Nucleus accumbens (tissue), 56 donors: Measurements from ENCODE around the gene VAV2.

Experiments used
- DNase-seq, 56 donors: peaks; one replicate each; lab custom pipeline; 2025; lab: John Stamatoyannopoulos, UW

The VAV2 gene

DNA sequence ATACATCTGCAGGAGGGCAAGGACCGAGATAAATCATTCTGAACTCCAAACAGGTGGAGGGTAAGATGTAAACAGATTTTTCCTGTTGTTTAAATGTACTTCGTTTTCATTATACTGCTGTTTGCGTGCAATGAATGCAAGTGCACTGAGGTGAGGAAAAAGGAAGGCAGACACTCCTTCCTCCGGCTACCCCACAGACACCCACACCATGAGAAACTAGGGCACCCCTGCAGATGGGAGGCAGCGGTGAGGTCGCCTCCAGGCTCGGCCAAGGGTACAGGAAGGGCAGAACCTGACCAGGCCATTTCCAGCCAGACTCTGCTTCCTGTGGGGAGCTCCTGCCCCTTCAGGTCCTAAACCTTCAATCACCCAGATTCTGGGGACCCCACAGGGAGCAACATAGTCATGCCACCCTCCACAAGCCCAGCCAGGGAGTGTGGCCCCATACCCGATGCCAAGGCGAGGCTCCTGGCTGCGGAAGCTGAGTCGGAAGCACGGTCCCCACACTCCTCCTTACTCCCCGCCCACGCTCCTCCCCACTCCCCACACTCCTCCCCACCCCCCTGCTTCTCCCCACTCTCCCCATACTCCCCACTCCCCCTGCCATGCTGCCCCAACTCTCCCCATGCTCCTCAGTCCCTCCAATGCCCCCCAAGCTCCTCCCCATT is 37.1 kb downstream of the VAV2 start:
- no peak for DNase-seq

DNA sequence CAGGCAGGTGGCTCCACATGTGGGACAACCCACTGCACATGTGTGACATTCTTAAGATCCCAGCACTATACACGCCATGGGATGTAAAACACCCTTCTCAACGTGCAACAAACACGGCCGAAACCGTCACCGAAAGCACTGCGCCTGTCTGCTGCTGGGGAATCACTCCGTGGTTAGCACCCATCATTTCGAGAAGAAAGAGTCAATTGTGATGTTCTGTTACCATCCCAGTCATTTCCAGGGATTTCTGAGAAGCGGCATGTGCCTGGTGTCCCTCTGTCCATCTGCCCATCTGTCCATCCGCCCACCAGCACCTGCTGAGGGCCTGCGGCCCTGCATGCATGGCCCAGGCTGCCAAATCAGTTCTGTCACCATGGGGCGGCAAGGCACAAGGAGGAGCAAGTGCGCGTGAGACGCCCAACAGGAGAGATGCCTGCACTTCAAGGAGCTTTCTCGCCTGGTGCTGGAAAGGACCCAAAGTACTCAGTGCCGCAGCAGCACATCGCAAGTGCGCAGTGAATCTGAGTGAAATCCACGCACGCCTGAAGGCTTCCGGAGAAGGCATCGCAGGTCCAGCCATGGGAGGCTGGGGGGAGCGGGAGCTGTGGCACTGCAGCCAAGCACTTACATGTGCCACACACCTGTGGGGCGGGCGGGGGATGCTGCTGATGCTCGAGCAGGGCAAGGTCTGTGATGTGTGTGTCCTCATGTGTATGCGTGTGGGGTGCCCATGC is 38.0 kb downstream of the VAV2 start:
- no peak for DNase-seq

DNA sequence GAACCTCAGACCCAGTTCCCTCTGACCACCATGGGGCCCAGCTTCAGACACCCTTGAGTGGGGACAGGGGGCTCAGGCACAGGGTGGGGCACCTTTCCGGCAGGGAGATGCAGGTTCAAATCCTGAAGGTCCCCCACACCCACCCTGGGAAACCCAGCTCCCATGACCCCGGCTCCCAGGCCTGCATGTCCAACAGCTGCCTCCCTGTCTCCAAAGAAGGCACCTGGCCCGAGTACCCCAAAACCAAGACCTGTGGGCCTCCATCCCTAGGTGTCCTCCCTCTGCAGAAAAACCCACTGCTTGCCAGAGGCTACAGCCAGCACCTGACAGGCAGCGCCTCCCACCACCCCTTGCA is 38.5 kb downstream of the VAV2 start:
- no peak for DNase-seq

- DNase-seq, result no peak
These were observed 39.2 kb downstream of the VAV2 start for GRCh38 chr9:133952598-133953550.

- DNase-seq, result no peak
These were observed 40.9 kb downstream of the VAV2 start for GRCh38 chr9:133951265-133951664.

GRCh38 chr9:133950629-133951111 is 41.5 kb downstream of the VAV2 start:
- no peak for DNase-seq

DNA sequence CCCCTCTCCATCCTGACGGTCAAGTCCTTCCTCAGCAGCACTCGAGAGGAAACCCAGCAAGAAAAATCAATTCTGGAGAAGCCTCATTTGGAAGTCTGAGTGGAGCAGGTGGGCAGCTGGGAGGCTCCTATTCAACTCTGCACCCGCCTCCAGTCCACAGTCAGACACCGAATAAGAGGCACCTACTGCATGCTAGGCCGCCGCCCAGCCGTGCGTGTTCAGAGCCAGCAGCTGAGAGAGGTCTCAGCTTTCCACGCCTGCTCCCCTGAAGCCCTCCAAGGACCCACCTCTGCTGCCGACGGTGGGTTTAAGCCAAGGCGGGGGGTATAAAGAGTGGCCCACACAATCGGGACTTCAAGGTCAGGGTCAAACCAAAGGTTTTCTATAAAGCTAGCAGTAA is 41.9 kb downstream of the VAV2 start:
- DNase-seq, result no peak

DNA sequence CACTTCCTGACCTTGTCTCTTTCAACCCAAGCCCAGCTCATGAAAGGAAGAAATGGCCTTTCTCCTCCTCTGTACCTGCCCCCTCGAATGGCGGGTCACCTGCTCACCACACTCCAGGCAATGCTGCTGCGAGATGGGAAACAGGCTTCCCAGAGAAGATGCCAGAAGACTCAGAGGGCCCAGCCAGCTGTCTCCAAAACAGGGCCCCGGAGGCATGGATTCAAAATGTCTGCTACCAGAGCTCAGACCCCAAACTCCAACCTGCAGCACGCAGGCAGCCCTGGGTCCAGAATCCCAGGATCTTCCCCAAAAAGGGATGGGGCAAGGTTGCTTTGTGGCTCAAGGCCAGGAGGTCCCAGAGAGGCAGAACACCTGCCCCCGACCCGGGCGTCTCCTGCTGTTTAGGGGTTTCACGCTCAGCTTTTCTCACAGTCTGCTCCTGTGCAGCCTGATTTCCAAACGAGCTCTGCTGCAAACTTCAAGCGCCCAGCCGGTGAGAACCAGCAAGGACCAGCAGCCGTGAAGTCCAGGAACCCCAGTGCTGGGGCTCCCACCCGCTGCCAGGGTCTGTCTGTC is 42.5 kb downstream of the VAV2 start:
- DNase-seq, result no peak

DNA sequence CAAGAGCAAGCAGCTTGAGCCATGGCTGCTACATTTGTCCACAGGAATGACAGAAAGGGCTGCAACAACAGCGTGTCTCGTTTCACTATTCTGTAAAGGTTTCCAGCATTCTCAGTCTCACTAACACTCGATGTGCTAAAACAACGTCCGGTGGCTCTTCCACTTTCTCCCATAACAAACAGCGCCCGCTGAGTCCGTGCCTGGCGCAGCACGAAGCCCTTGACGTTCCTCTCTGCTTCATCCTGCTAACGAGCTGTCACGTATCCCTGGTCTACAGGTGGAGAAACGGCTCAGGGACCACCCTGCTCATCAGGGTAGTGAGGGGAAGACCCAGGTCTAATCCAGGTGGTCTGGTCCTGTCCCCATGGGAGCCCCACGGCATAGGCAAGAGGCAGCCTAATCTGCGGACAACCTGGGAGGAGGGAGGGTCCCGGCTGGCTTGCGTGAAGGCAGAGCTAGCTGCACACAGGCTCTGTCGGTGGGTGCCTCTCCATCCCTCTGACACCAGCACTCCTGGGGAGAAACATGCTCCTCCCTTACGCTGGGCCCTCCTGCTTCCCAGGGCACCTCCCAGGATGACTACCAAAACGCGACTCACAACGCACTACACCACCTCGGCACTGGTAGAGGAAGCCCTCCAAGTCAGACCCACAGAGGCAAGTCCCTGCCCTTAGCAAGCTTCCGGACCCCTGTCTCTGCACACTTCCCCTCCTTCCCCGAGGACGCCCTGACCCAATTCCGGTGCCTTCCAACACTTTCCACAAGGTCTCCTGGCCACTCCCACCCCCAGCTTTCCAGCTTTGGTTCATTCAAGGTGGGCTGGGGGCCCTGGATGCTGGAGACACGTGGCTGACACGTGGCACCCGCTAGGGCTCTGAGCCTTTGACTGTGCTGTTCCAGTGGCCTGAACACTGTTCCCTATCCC is 43.3 kb downstream of the VAV2 start:
- DNase-seq, result no peak

DNA sequence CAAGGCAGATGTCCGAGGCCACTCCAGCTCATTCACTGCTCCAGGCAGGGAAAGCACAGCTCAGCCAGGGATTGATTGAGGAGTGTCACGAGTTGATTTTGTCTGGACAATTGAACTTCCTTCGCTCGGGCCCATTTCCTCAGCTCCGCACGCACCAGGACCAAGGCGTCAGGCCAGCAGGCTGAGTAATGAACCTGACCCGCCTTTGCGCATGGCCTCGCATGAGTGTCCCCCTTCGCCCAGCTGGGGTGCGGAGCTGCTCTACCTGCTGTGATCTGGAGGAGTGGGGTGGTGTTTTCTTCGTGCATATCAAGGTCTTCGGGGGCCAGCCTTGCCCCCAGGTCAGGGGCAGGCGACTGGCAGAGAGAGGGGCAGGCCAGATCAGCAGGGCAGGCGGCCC is 44.0 kb downstream of the VAV2 start:
- DNase-seq, result no peak

GRCh38 chr9:133946840-133947486 is 45.2 kb downstream of the VAV2 start:
- DNase-seq, result no peak

DNA sequence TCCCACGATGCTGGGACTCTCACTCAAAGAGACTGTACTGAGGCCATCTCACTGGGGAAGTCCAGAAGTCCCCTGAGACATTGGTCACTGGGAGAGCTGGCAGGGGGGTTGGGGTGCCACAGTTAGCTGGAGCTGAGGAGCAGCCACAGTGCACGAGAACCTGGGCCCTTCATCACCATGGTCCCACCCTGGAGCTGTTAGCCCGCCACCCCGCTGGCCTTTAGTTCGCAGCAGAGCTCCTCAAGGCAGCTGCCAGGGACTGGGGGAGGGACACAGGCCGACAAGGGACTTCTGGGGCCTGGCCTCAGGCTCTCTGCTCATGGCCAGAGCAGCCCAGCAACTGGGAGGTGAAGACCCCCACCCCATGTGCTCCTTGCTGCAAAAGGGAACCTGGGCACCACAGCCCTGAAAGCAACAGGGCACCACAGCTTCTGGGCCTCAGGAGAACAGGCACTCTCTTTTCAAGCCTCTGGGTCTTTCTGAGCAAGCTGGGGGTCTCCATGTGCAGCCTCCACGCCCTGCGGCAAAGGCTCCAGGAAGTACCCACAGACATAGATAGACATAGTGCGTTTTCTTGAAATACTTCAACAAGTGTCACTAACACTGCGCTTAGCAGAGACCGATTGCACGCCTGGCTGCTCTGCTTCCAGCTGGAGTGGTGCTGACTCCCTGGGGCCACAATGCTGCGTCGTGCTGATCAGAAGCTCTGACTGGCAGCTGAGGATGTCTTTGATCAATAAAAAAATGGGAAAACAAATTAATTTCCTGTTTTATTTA is 46.0 kb downstream of the VAV2 start:
- DNase-seq, result no peak

- DNase-seq, result no peak
These were observed 46.7 kb downstream of the VAV2 start for GRCh38 chr9:133945314-133945975.

- no peak for DNase-seq
These were observed 47.4 kb downstream of the VAV2 start for GRCh38 chr9:133944746-133945135.

- no peak for DNase-seq
These were observed 48.1 kb downstream of the VAV2 start for GRCh38 chr9:133943781-133944745.

DNA sequence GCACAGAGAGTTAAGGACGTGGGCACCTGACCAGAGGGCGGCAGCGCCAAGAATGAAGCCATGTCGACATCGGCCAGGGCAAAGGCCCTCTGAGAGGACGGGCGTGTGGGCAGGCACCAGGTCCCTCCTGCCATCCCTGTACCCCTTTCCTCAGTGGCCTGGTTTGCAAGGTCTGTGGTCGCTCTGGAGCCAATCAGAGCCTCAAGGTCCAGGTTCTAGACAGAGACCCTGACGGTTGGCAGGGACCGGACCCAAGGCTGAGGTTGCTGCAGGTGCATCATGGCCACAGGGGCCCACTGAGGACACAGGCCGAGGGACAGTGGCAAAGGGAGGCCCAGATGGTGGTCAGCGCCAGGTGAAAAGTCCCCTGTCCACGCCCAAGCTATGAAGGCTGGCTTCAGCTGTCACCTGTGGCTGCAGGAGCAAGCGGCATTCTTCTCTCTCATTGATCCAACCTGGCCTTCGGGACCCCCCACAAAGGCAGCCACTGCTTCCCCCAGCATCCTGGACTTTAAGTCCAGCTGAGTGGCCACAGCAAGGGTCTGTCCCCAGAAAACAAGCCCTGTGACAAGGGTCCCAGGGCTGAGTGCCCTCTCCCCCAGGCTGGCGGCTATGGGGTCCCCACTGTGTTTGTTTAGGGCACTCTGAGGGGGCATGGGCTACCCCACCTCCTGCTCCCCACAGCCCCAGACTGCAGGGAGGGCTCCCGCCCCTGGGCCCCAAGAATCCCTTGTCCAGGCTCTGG is 48.9 kb downstream of the VAV2 start:
- no peak for DNase-seq
